HepG2 (cell line): Measurements from ENCODE around the gene PPP1R18. TPM values are rescaled to one million over a fixed set of nuclear protein-coding genes. Genes with fewer than 3 reads are reported as not detected.

Experiments used
- ARID2 ChIP-seq: sonication (generic); formaldehyde crosslinking; IDR thresholded peaks from 2 replicates; pipeline ENCODE4 v1.8.1; 2022; ENCODE audit warnings: mild to moderate bottlenecking, missing genetic modification reagents, borderline replicate concordance
- ARNTL ChIP-seq: sonication (generic); formaldehyde crosslinking; IDR thresholded peaks from 2 replicates; pipeline ENCODE4 v1.4.0; 2020; ENCODE audit warnings: mild to moderate bottlenecking, missing genetic modification reagents
- ATF4 ChIP-seq, 2 experiments: fragments of 450-650 bp in 1 of 2; sonication (generic) in 1 of 2; formaldehyde crosslinking; IDR thresholded peaks; 2 replicates each; pipeline versions ENCODE4 v1.5.0 to v1.8.0; 2020 to 2022; ENCODE audit warnings: mild to moderate bottlenecking in 1 of 2, missing genetic modification reagents in 1 of 2
- ATF7-NPFF ChIP-seq: sonication (generic); formaldehyde crosslinking; IDR thresholded peaks from 2 replicates; pipeline ENCODE4 v1.8.1; 2023; ENCODE audit warnings: mild to moderate bottlenecking, low read depth, missing genetic modification reagents, moderate library complexity
- ATRX ChIP-seq: sonication (generic); formaldehyde crosslinking; IDR thresholded peaks from 2 replicates; pipeline ENCODE4 v1.4.0; 2020; ENCODE audit warnings: missing genetic modification reagents, borderline replicate concordance
- BRCA1 ChIP-seq: sonication (generic); formaldehyde crosslinking; IDR thresholded peaks from 2 replicates; pipeline ENCODE4 v1.4.0; 2020; ENCODE audit warnings: missing genetic modification reagents
- CREB1 ChIP-seq, 2 experiments: fragments of 450-650 bp in 1 of 2; IDR thresholded peaks; 2 replicates each; pipeline ENCODE4 v1.6.1; 2016 to 2017; ENCODE audit warnings: control low read depth in 1 of 2, mild to moderate bottlenecking in 1 of 2, missing compliant biosample characterization in 1 of 2, missing genetic modification characterization in 1 of 2
- ESRRA ChIP-seq: sonication (generic); formaldehyde crosslinking; IDR thresholded peaks from 2 replicates; pipeline ENCODE4 v1.5.1; 2020; ENCODE audit warnings: mild to moderate bottlenecking, low read depth, missing genetic modification reagents
- HOXD1 ChIP-seq: sonication (generic); formaldehyde crosslinking; IDR thresholded peaks from 2 replicates; pipeline ENCODE4 v1.5.0; 2020; ENCODE audit warnings: missing genetic modification reagents
- JUN ChIP-seq: sonication (generic); formaldehyde crosslinking; IDR thresholded peaks from 2 replicates; pipeline ENCODE4 v1.4.0; 2020; ENCODE audit warnings: mild to moderate bottlenecking, missing genetic modification reagents
- NFKBIZ ChIP-seq: IDR thresholded peaks from 2 replicates; pipeline ENCODE4 v1.6.1; 2018; ENCODE audit warnings: missing genetic modification reagents, missing compliant biosample characterization
- NR2F2 ChIP-seq: IDR thresholded peaks from 2 replicates; pipeline ENCODE4 v1.6.1; 2012; ENCODE audit warnings: low read depth, inconsistent platforms, borderline replicate concordance
- POGZ ChIP-seq: sonication (generic); formaldehyde crosslinking; IDR thresholded peaks from 2 replicates; pipeline ENCODE4 v1.4.0; 2020; ENCODE audit warnings: mild to moderate bottlenecking, missing genetic modification reagents
- RBAK ChIP-seq: sonication (generic); formaldehyde crosslinking; IDR thresholded peaks from 2 replicates; pipeline ENCODE4 v1.5.1; 2020; ENCODE audit warnings: mild to moderate bottlenecking, missing genetic modification reagents
- RFX3 ChIP-seq: IDR thresholded peaks from 2 replicates; pipeline ENCODE4 v1.6.1; 2016; ENCODE audit warnings: missing biosample characterization, missing genetic modification reagents
- SETDB1 ChIP-seq: sonication (generic); formaldehyde crosslinking; IDR thresholded peaks from 2 replicates; pipeline ENCODE4 v1.5.1; 2020; ENCODE audit warnings: missing genetic modification reagents, mild to moderate bottlenecking, borderline replicate concordance
- SIX1 ChIP-seq: sonication (generic); formaldehyde crosslinking; IDR thresholded peaks from 2 replicates; pipeline ENCODE4 v1.4.0; 2020; ENCODE audit warnings: missing genetic modification reagents, borderline replicate concordance
- TBX3 ChIP-seq: fragments of 450-650 bp; IDR thresholded peaks from 2 replicates; pipeline ENCODE4 v1.6.1; 2017; ENCODE audit warnings: antibody characterized with exemption, mild to moderate bottlenecking, inconsistent platforms, borderline replicate concordance
- ZFYVE20 ChIP-seq: sonication (generic); formaldehyde crosslinking; IDR thresholded peaks from 2 replicates; pipeline ENCODE4 v1.8.0; 2023; ENCODE audit warnings: low read depth, mild to moderate bottlenecking, moderate library complexity, missing genetic modification reagents, borderline replicate concordance
- ZKSCAN8 ChIP-seq: IDR thresholded peaks from 2 replicates; pipeline ENCODE4 v1.6.1; 2016; ENCODE audit warnings: borderline replicate concordance, missing genetic modification reagents, missing compliant biosample characterization
- ZNF160 ChIP-seq: sonication (generic); formaldehyde crosslinking; IDR thresholded peaks from 2 replicates; pipeline ENCODE4 v1.8.0; 2022; ENCODE audit warnings: mild to moderate bottlenecking, inconsistent platforms, missing genetic modification reagents
- ZNF275 ChIP-seq: sonication (generic); formaldehyde crosslinking; IDR thresholded peaks from 2 replicates; pipeline ENCODE4 v1.8.0; 2022; ENCODE audit warnings: missing genetic modification reagents, mild to moderate bottlenecking, inconsistent platforms, borderline replicate concordance
- ZNF280D ChIP-seq: sonication (generic); formaldehyde crosslinking; IDR thresholded peaks from 2 replicates; pipeline ENCODE4 v1.5.1; 2020; ENCODE audit warnings: mild to moderate bottlenecking, missing genetic modification reagents
- ZNF333 ChIP-seq: sonication (generic); formaldehyde crosslinking; IDR thresholded peaks from 2 replicates; pipeline ENCODE4 v1.4.0; 2020; ENCODE audit warnings: mild to moderate bottlenecking, missing genetic modification reagents, borderline replicate concordance
- ZNF552 ChIP-seq: sonication (generic); formaldehyde crosslinking; IDR thresholded peaks from 2 replicates; pipeline ENCODE4 v1.9.0; 2022; ENCODE audit warnings: missing genetic modification reagents, mild to moderate bottlenecking, borderline replicate concordance
- ZNF557 ChIP-seq: sonication (generic); formaldehyde crosslinking; IDR thresholded peaks from 2 replicates; pipeline ENCODE4 v1.4.0; 2020; ENCODE audit warnings: missing genetic modification reagents
- ZNF598 ChIP-seq: sonication (generic); formaldehyde crosslinking; IDR thresholded peaks from 2 replicates; pipeline ENCODE4 v1.5.1; 2020; ENCODE audit warnings: mild to moderate bottlenecking, missing genetic modification reagents, borderline replicate concordance
- polyA plus RNA-seq, 8 experiments: library from polyadenylated mRNA; depleted of rRNA in 3 of 8; stranded (reverse) in 7 of 8; unstranded in 1 of 8; fragments of >200 nt; fragmentation: Illumina TruSeq in 4 of 8; extraction: Trizol in 4 of 8; gene quantifications; 2 replicates each; pipeline versions ENCODE4 v1.2.1 to v1.2.3, GENCODE V29; 2011 to 2016; ENCODE audit warnings: low read depth in 4 of 8, missing spikeins in 1 of 8, mixed read lengths in 1 of 8; ENCODE audit not compliant: insufficient read depth in 1 of 8
- total RNA-seq, 5 experiments: library from RNA; depleted of rRNA; stranded (reverse); fragments of >200 nt; fragmentation: Illumina TruSeq; extraction: Trizol; gene quantifications; 2 replicates each; pipeline ENCODE4 v1.2.3, GENCODE V29; 2016; ENCODE audit warnings: low read depth in 1 of 5

Gene PPP1R18
- total and polyA plus RNA-seq, 2 of the 13 experiments (the other 11 are each of a cell fraction or from before 2014, with no cell fraction given) = 4.9 to 9.2 TPM

GRCh38 chr6:30655743-30656094 is 30.7 kb downstream of the PPP1R18 start (continued):
- TF ChIP-seq ZNF275 (0 out of 2 replicates have a peak, but pooled peaks have one; percentile 25), RBAK (CRISPR knock-in tag) (no peak), ZNF280D (CRISPR knock-in tag) (0 out of 2 replicates have a peak, but pooled peaks have one; percentile 3), CREB1 (IDR thresholded peaks at IDR 0.05) (no peak), CREB1 (CRISPR knock-in tag; IDR thresholded peaks at IDR 0.05) (peak; percentile 36; the same call in 1 of the 2 replicates), RFX3 (CRISPR knock-in tag) (no peak), ZNF552 (CRISPR knock-in tag) (no peak), BRCA1 (CRISPR knock-in tag) (0 out of 2 replicates have a peak, but pooled peaks have one; percentile 11), POGZ (CRISPR knock-in tag) (peak; percentile 1; the same call in 1 of the 2 replicates), ZNF333 (CRISPR knock-in tag) (peak; percentile 84), ATF7-NPFF (CRISPR knock-in tag) (0 out of 2 replicates have a peak, but pooled peaks have one; percentile 17), JUN (CRISPR knock-in tag) (peak; percentile 15; the same call in 1 of the 2 replicates), ZFYVE20 (no peak), ATF4 (CRISPR knock-in tag; IDR thresholded peaks at IDR 0.05) (no peak), NFKBIZ (CRISPR knock-in tag) (no peak), ZNF557 (no peak), ARID2 (CRISPR knock-in tag) (no peak), ATRX (CRISPR knock-in tag) (no peak), ZKSCAN8 (CRISPR knock-in tag) (no peak), ESRRA (CRISPR knock-in tag) (no peak), SIX1 (CRISPR knock-in tag) (0 out of 2 replicates have a peak, but pooled peaks have one; percentile 4), ZNF598 (CRISPR knock-in tag) (0 out of 2 replicates have a peak, but pooled peaks have one; percentile 1), ZNF160 (CRISPR knock-in tag) (0 out of 2 replicates have a peak, but pooled peaks have one; percentile 19), NR2F2 (0 out of 2 replicates have a peak, but pooled peaks have one; percentile 7), HOXD1 (CRISPR knock-in tag) (peak; percentile 13; the same call in 1 of the 2 replicates), SETDB1 (CRISPR knock-in tag) (no peak), ARNTL (CRISPR knock-in tag) (0 out of 2 replicates have a peak, but pooled peaks have one; percentile 14), TBX3 (no peak)
